HEK293T (cell line): ENCODE results near the gene MAEA.

Source experiments
- ELF4 ChIP-seq: fragments of 450-650 bp; IDR thresholded peaks from 2 replicates; pipeline ENCODE4 v1.6.1; 2017; ENCODE audit warnings: antibody characterized with exemption
- SP1 ChIP-seq: fragments of 450-650 bp; IDR thresholded peaks from 2 replicates; pipeline ENCODE4 v1.6.1; 2017
- SUZ12 ChIP-seq: fragments of 450-650 bp; IDR thresholded peaks from 2 replicates; pipeline ENCODE4 v1.6.1; 2016; ENCODE audit warnings: mild to moderate bottlenecking

DNA sequence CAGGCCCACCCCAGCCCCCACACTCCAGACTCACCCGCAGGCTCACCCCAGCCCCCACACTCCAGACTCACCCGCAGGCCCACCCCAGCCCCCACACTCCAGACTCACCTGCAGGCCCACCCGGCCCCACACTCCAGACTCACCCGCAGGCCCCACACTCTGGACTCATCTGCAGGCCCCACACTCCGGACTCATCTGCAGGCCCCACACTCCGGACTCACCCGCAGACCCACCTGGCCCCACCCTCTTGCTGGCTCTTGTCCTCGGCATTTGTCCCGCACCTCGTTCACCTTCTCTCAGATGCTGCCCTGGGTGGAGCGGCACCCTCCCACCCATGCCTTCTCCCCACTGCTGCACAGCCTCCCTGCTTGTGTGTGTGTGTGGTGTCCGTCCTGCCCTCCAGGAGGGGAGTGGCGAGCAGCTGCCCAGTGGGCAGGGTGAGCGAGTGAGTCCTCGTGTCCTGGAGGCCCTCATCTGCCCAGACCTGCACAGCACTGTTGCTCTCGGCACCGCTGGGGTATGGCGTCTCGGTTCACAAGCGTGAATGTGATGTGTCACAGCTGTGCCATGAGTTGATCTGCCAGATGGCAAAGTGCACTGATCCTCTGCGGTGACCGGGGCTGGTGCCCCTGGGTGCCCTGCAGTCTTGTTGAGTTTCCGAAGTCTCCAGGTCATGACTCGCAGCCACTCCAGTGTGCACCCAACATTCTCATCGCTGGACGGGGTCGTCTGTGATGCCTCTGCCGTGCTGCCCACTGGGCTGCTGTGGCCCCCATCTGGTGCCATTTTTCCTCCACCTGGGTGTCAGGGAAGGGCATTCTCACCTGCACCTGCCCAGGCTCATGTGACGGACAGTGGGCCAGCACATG is 27.7 kb downstream of the MAEA start:
- TF ChIP-seq SUZ12: no peak
- no peak for TF ChIP-seq ELF4
- TF ChIP-seq SP1: no peak
